Naive thymus-derived CD8-positive, alpha-beta T cell (primary cell): ENCODE results near the gene IGF2. TPM values are rescaled to one million over a fixed set of nuclear protein-coding genes. Genes with fewer than 3 reads are reported as not detected.

Experiments
- ATAC-seq, 2 donors: fragments of 150-1000 bp; cut with Tn5 transposase in 1 of 2; sonication (Bioruptor Pico), chemical (Tn5 transposase) in 1 of 2; 1 replicate in 1 of 2; 2 replicates in 1 of 2; pipeline ENCODE4 v1.10.0; 2021; ENCODE audit warnings: mild to moderate bottlenecking in 2 of 2, moderate library complexity in 2 of 2
- POLR2A ChIA-PET: fragments of 350-600 bp; sonication (Branson Sonifier 250); formaldehyde crosslinking; loops from one replicate; lab custom pipeline; 2021; ENCODE audit warnings: antibody characterized with exemption; lab: Charles Lee
- DNase-seq, 10 donors: peaks; one replicate each; pipeline versions ENCODE4 v3.0.0 to v3.0.0-alpha.2; 2020 to 2022
- H3K27ac Mint-ChIP-seq, 10 donors: one replicate each; pipeline ENCODE4 v1.8.0; 2020 to 2022; ENCODE audit warnings: mild to moderate bottlenecking in 10 of 10, mixed read lengths in 10 of 10, moderate library complexity in 4 of 10, inconsistent platforms in 1 of 10
- H3K27me3 Mint-ChIP-seq, 5 donors: one replicate each; pipeline ENCODE4 v1.8.0; 2021 to 2022; ENCODE audit warnings: mixed read lengths in 5 of 5
- H3K36me3 Mint-ChIP-seq, 3 donors: one replicate each; pipeline ENCODE4 v1.8.0; 2020 to 2022; ENCODE audit warnings: mixed read lengths in 3 of 3, mild to moderate bottlenecking in 2 of 3, inconsistent platforms in 1 of 3
- H3K4me1 Mint-ChIP-seq, 4 donors: one replicate each; pipeline ENCODE4 v1.8.0; 2021 to 2022; ENCODE audit warnings: mixed read lengths in 4 of 4
- H3K4me3 Mint-ChIP-seq, 10 donors: one replicate each; pipeline ENCODE4 v1.8.0; 2020 to 2022; ENCODE audit warnings: mild to moderate bottlenecking in 10 of 10, mixed read lengths in 10 of 10, moderate library complexity in 6 of 10, inconsistent platforms in 1 of 10
- H3K9me3 Mint-ChIP-seq, 9 donors: one replicate each; pipeline ENCODE4 v1.8.0; 2020 to 2022; ENCODE audit warnings: mixed read lengths in 9 of 9, mild to moderate bottlenecking in 3 of 9, inconsistent platforms in 1 of 9, moderate library complexity in 1 of 9
- polyA plus RNA-seq, 3 donors: library from polyadenylated mRNA; unstranded; fragments of 300-500 nt; fragmentation: Illumina TruSeq; gene quantifications; one replicate each; pipeline ENCODE4 v1.2.3, GENCODE V29; 2021
- total RNA-seq, 8 experiments: library from RNA in 2 of 8; stranded (reverse) in 2 of 8; gene quantifications; one replicate each; pipeline ENCODE4 v1.2.3 and lab custom pipeline; 2021 to 2026

The IGF2 gene
- total and polyA plus RNA-seq, 5 experiments from 2014 or later = not detected

DNA sequence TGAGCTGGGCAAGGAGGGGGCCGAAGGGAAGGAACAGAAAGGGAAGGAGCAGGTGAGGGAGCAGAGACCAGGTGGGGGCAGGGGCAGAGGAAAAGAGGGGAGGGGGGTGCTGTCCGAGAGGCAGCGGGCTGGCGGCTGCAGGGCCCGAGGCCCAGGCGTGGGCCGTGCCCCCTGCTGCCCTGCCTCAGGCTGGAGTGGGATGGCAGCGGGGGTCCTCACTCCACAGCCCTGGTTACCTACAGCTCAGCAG, 2.3 kb downstream of the IGF2 start:
- Mint-ChIP-seq H3K4me3 (peak overlapping the region in 6 of 10 donors; percentile 18 to 78 (median 50)), H3K9me3 (no peaks in the 10 kb centered on the region)

DNA sequence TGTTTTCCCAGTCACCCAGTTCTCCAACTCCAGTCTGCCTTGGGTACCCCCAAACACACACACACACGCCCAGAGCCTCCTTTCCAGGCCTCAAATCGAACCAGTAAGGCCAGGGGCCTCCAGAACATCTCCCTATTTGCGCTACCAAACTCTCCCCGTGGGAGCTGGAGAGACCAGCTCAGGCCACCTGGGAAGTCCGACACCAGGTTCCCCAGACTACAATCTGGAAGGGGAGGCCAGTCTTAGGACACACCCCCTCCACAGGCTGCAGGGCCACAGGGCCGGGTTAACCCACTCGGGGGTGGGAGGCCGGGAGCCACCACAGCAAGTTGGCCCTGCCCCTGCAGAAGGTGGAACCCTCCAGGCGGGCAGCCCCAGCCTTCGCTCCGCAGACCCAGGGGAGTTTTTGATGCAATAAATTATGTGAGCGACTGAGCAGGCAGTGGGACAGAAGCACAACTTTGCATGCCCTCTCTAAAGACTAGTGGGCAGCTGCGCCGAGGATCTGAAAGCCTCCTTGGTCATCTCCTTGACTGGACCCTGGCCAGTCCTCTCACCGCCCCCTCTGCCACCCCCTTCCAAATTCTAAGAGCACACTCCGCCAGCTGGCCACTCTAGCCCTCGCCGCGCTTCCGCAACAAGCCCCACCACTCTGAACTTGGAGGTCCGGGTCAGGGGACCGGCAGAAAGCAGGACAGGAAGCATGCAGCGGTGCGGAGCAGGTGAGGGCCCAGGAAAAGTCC, 2.8 kb downstream of the IGF2 start:
- no peaks in the 10 kb centered on the region for H3K9me3 Mint-ChIP-seq

More for the DNA sequence above, 2.3 kb downstream of the IGF2 start:
- Mint-ChIP-seq H3K27ac (no peak overlapping the region), H3K36me3 (peaks cover 0 to 4% (median 0%) of the 10 kb centered on the region in 3 donors), H3K27me3 (peaks cover 14 to 78% (median 45%) of the 10 kb centered on the region in 5 donors), H3K4me1 (peaks cover 6 to 17% (median 7%) of the 10 kb centered on the region in 4 donors)
- ATAC-seq = no peak
- DNase-seq = no peak
- POLR2A ChIA-PET = no interaction called here

DNA sequence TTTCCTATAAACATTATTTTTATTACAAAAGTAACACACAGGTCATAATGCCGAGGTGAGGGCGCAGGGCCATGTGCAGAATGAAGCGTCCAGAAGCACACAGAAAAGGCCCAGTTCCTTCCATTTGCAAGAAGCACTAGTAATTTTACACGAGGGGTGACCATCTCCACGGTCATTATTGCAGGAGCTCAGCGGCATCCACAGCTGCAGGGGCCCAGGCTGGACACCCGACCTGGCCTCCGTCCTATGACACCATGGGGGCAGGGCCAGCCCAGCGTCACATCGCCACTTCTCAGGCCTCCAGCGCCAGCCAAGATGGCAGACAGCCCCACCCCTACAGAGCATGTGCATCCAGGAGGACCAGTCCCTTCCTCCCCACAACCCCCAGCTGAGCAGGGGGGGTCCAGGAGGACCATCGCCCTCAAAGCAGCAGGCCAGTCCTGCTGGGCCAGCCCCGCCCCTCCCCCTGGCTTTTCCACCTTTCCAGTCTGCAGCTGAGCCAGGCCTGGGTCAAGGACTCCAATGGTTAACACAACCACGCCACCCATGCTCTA, 3.5 kb downstream of the IGF2 start:
- DNase-seq = no peak
- POLR2A ChIA-PET = no interaction called here
- no peak for ATAC-seq
- Mint-ChIP-seq H3K27me3 (peaks cover 16 to 78% (median 49%) of the 10 kb centered on the region in 5 donors), H3K27ac (peak overlapping the region in 1 of 10 donors; percentile 84), H3K4me1 (peaks cover 6 to 15% (median 7%) of the 10 kb centered on the region in 4 donors), H3K36me3 (peaks cover 0 to 4% (median 0%) of the 10 kb centered on the region in 3 donors), H3K4me3 (peak overlapping the region in 3 of 10 donors; percentile 18 to 54 (median 42)), H3K9me3 (no peaks in the 10 kb centered on the region)

More for the DNA sequence above, 2.8 kb downstream of the IGF2 start:
- no peak for DNase-seq
- Mint-ChIP-seq H3K27ac (peak overlapping the region in 1 of 10 donors; percentile 84), H3K27me3 (peaks cover 16 to 78% (median 48%) of the 10 kb centered on the region in 5 donors), H3K36me3 (peaks cover 0 to 4% (median 0%) of the 10 kb centered on the region in 3 donors), H3K4me3 (peak overlapping the region in 8 of 10 donors; percentile 18 to 78 (median 40)), H3K4me1 (peaks cover 6 to 17% (median 7%) of the 10 kb centered on the region in 4 donors)
- POLR2A ChIA-PET = no interaction called here
- ATAC-seq = no peak

DNA sequence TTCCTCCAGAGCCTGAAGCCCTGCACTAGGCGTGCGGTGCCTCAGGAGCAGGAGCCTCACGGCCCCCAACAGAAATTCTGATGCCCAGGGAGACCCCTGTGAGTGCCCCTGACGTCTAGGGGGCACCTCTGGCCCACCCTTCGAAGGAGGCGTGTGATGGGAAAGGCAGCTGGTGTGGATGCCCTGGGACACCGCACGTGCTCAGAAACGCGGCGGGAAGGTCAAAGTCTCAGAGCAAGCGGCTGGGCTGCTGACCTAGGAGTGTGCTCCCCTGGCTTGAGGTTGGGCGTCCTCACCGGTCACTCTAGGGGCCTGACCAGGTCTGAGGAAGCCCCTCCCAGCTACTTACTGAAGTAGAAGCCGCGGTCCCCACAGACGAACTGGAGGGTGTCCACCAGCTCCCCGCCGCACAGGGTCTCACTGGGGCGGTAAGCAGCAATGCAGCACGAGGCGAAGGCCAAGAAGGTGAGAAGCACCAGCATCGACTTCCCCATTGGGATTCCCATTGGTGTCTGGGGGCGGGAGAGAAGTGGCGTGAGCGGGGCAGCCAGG, 4.1 kb downstream of the IGF2 start:
- Mint-ChIP-seq H3K27me3 (peaks cover 16 to 79% (median 49%) of the 10 kb centered on the region in 5 donors), H3K9me3 (no peaks in the 10 kb centered on the region), H3K36me3 (peaks cover 0 to 4% (median 0%) of the 10 kb centered on the region in 3 donors), H3K27ac (peak overlapping the region in 1 of 10 donors; percentile 49), H3K4me3 (peak overlapping the region in 1 of 10 donors; percentile 60), H3K4me1 (peaks cover 6 to 15% (median 7%) of the 10 kb centered on the region in 4 donors)
- ATAC-seq (no peak), DNase-seq (peak in 1 of 10 donors; percentile 57)
- POLR2A ChIA-PET = no interaction called here

DNA sequence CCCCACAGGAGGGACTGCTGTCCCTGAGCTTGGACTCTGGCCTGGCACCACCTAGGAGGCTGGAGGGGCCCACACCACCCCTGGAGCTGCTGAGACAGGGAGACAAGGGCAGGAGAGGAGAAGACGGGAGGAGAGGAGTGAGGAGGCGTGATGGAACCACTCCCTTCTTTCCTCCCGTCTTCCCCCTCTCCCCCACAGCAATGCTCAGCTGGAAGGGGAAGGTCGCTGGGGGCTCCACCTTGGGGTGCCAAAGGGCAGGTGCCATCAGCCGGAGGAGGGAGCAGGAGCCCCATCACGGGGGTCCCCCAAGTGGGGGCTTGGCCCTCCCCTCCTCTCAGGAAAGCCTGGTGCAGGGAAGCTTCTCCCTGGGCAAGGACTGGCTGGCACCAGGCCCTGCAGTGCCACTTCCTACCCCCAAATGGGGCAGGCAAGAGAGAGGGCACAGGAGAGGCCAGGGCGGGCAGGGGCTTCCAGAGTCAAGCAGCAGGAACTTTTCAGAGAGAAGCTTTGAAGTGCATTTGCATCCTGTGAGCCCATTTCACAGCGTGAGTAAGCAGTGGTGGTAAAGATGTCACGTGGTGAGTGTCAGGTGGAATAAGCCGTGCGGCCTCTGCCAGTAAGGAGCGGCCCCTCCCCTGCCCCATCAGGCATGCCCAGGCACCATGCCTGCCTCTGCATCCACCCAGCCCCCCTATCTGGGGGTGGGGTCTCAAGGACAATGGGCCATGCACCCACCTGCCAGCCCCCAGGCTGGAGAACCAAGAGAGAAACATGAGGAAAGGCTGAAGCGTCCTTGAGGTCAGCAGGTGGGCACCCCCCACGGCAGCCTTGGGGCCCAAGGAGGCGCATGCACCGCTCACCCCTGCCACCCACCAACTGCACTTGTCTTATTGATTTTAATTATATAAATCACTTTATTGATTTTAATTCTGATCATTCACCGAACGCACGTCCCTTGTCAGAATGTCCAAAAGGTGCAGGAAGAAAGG, 4.9 kb downstream of the IGF2 start:
- peak in 1 of 10 donors; percentile 50 for DNase-seq
- Mint-ChIP-seq H3K27ac (no peak overlapping the region), H3K27me3 (peaks cover 16 to 81% (median 49%) of the 10 kb centered on the region in 5 donors), H3K4me1 (peaks cover 4 to 13% (median 7%) of the 10 kb centered on the region in 4 donors), H3K36me3 (peaks cover 0 to 4% (median 0%) of the 10 kb centered on the region in 3 donors), H3K9me3 (no peaks in the 10 kb centered on the region), H3K4me3 (no peak overlapping the region)
- no peak for ATAC-seq
- POLR2A ChIA-PET = no interaction called here

DNA sequence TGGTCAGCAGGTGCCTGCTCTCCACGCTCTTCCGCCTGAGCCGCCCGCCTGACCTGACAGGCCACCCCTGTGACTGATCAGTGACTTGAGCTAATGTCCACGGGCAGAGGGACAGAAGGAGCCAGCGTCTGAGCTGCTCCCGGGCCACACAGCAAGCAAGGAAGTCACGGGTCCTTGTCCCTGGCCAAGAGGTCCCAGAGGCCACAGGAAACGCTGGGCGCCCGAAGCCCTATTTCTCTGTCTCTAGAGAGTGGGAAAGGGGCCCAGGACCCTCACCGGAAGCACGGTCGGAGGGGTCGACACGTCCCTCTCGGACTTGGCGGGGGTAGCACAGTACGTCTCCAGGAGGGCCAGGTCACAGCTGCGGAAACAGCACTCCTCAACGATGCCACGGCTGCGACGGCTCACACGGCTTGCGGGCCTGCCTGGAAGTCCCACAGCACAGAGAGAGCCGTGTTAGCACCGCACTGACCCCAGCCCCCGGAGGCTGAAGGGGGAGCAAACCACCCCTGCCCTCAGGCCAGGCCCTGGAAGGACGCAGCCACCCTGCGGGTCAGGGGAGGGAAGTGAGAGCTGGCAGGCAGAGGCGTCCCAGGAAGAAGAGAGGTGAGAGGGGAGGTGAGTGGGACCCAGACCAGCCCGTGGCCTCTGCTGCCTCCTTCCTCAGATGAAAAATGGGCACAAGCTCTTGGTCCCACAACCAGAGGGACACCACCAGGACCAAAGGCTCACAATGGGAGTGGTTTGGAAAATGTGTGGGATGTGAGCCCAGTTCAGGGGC, 5.8 kb downstream of the IGF2 start:
- Mint-ChIP-seq H3K9me3 (no peaks in the 10 kb centered on the region), H3K27me3 (peaks cover 16 to 88% (median 54%) of the 10 kb centered on the region in 5 donors), H3K4me3 (no peak overlapping the region), H3K36me3 (peaks cover 0 to 4% (median 0%) of the 10 kb centered on the region in 3 donors), H3K27ac (no peak overlapping the region), H3K4me1 (peaks cover 4 to 12% (median 7%) of the 10 kb centered on the region in 4 donors)
- no peak for DNase-seq
- POLR2A ChIA-PET = no interaction called here
- no peak for ATAC-seq

DNA sequence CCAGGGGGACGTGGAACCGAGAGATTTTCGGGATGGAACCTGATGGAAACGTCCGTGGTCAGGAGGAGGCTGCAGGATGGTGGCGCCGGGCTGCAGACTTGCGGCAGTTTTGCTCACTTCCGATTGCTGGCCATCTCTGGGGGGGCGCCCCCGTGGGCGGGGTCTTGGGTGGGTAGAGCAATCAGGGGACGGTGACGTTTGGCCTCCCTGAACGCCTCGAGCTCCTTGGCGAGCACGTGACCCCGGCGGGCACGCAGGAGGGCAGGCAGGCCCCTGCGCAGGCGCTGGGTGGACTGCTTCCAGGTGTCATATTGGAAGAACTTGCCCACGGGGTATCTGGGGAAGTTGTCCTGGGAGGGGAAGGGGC, 6.3 kb downstream of the IGF2 start:
- H3K27me3 Mint-ChIP-seq = peaks cover 15 to 82% (median 51%) of the 10 kb centered on the region in 5 donors
- no peak overlapping the region for H3K27ac Mint-ChIP-seq
- no peak overlapping the region for H3K4me3 Mint-ChIP-seq
- ATAC-seq (peak in 1 of 2 donors; percentile 27), DNase-seq (no peak)
- peaks cover 1 to 10% (median 6%) of the 10 kb centered on the region in 4 donors for H3K4me1 Mint-ChIP-seq
- POLR2A ChIA-PET = no interaction called here
- peaks cover 0 to 4% (median 0%) of the 10 kb centered on the region in 3 donors for H3K36me3 Mint-ChIP-seq
- H3K9me3 Mint-ChIP-seq = no peaks in the 10 kb centered on the region

DNA sequence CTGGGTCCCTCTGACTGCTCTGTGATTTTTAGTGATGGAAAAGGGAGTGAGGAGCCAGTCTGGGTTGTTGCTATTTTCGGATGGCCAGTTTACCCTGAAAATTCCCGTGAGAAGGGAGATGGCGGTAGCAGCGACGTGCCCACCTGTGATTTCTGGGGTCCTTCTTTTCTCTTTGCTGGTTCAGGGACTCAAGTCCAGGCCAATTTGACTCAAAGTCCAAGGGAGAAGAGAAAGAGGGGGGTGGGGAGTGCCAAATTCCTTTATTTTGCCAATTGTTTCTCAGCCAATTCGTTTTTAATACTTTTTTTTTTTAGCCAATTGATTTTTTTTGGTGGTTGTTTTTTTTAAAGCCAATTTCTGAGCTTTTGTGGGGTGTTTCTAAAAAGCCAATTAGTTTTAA, 6.9 kb downstream of the IGF2 start:
- ATAC-seq (no peak), DNase-seq (no peak)
- H3K4me1 Mint-ChIP-seq = peaks cover 1 to 6% (median 3%) of the 10 kb centered on the region in 4 donors
- peaks cover 16 to 81% (median 51%) of the 10 kb centered on the region in 5 donors for H3K27me3 Mint-ChIP-seq
- peaks cover 0 to 2% (median 0%) of the 10 kb centered on the region in 3 donors for H3K36me3 Mint-ChIP-seq
- H3K27ac Mint-ChIP-seq = no peak overlapping the region
- POLR2A ChIA-PET = no interaction called here
- no peak overlapping the region for H3K4me3 Mint-ChIP-seq
- no peaks in the 10 kb centered on the region for H3K9me3 Mint-ChIP-seq

DNA sequence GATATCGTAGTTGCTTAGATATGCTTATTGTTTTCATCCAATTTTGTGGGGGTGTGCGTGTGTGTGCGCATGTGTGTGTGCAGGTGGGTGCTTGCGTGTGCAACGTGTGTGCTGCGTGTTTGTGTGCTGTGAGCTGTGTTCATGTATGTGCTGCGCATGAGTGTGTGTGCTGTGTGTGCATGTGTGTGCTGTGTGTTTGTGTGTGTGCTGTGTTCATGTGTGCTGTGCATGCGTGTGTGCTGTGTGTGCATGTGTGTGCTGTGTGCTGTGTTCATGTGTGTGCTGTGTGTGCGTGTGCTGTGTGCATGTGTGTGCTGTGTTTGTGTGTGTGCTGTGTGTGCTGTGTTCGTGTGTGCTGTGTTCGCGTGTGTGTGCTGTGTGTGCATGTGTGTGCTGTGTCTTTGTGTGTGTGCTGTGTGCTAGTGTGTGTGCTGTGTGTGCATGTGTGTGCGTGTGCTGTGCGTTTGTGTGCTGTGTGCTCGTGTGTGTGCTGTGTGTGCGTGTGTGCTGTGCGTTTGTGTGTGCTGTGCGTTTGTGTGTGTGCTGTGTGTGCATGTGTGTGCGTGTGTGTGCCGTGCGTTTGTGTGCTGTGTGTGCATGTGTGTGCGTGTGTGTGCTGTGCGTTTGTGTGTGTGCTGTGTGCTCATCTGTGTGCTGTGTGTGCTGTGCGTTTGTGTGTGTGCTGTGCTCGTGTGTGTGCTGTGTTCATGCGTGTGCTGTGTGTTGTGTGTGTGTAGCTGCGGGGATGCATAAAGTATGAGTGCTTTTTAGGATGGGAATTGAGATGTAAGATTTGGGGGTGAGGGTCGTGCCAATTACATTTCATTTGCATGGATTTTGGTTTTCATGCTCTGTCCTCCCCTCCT, 7.6 kb downstream of the IGF2 start:
- H3K27ac Mint-ChIP-seq = peak overlapping the region in 1 of 10 donors; percentile 51
- no peak for ATAC-seq
- peaks cover 0 to 6% (median 2%) of the 10 kb centered on the region in 4 donors for H3K4me1 Mint-ChIP-seq
- POLR2A ChIA-PET = no interaction called here
- peaks cover 15 to 79% (median 50%) of the 10 kb centered on the region in 5 donors for H3K27me3 Mint-ChIP-seq
- H3K4me3 Mint-ChIP-seq = no peak overlapping the region
- no peaks in the 10 kb centered on the region for H3K36me3 Mint-ChIP-seq
- no peak for DNase-seq
- no peaks in the 10 kb centered on the region for H3K9me3 Mint-ChIP-seq

DNA sequence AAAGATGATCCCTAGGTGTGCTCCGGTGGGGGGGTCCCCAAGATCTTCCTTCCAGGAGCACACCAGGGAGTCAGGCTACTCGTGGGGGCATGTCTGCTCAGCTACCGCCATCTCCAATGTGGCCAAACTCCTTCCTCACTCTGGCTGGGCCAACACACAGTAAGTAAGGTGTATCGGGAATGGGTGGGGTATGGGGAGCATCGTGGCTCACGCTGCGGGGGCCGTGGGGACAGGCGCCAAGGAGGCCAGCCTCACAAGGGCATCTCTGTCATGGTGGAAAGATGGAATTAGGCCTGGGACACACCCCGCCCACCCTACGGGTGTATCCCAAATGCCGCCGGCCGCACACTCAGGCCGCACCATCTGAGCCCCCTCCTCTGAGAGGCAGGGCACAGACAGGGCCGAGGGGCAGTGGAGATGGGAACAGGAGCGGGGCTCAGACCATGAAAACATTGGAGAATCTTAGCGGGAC, 8.3 kb downstream of the IGF2 start:
- peak in 1 of 10 donors; percentile 46 for DNase-seq
- POLR2A ChIA-PET = no interaction called here
- ATAC-seq = no peak
- H3K36me3 Mint-ChIP-seq = no peaks in the 10 kb centered on the region
- peaks cover 0 to under 1% (median 0%) of the 10 kb centered on the region in 9 donors for H3K9me3 Mint-ChIP-seq
- H3K27ac Mint-ChIP-seq = no peak overlapping the region
- peaks cover 0 to 1% (median 0%) of the 10 kb centered on the region in 4 donors for H3K4me1 Mint-ChIP-seq
- peaks cover 10 to 72% (median 48%) of the 10 kb centered on the region in 5 donors for H3K27me3 Mint-ChIP-seq
- H3K4me3 Mint-ChIP-seq = no peak overlapping the region
